NT2/D1 (cell line): ENCODE results near the gene OASL.

Experiments used
- SUZ12 ChIP-seq: IDR thresholded peaks from 2 replicates; pipeline ENCODE4 v1.6.1; 2011; ENCODE audit not compliant: insufficient read length, insufficient read depth; ENCODE audit errors: extremely low read depth
- YY1 ChIP-seq: IDR thresholded peaks from 2 replicates; pipeline ENCODE4 v1.6.1; 2011; ENCODE audit not compliant: insufficient read length, insufficient read depth
- ZNF274 ChIP-seq: IDR thresholded peaks from 2 replicates; pipeline ENCODE4 v1.6.1; 2011; ENCODE audit warnings: mild to moderate bottlenecking, low read depth, low read length

GRCh38 chr12:121080909-121081308, 41.9 kb upstream of the OASL start:
- TF ChIP-seq YY1 (no peak), ZNF274 (no peak), SUZ12 (no peak)
